RWPE1 (cell line): ENCODE measurements around the gene EMILIN2.

ENCODE experiments used
- CTCF ChIA-PET: fragments of 350-600 bp; sonication (Branson Sonifier 250); formaldehyde crosslinking; extraction: SDS; loops from one replicate; lab custom pipeline; 2021; lab: Yijun Ruan, JAX
- POLR2A ChIA-PET: fragments of 400-600 bp; formaldehyde crosslinking; extraction: SDS; loops from one replicate; lab custom pipeline; 2020; ENCODE audit warnings: antibody characterized with exemption; ENCODE audit not compliant: low non-redundant PET; lab: Yijun Ruan, JAX
- DNase-seq: peaks from one replicate; pipeline ENCODE4 v3.0.0; 2012; ENCODE audit warnings: low spot score
- H3K27ac ChIP-seq: fragments of 450-650 bp; 2 replicates; pipeline ENCODE4 v1.5.1; 2017
- CTCF ChIP-seq: fragments of 450-650 bp; conservative IDR thresholded peaks from 2 replicates; pipeline ENCODE4 v1.5.1; 2017; ENCODE audit warnings: low read depth, mild to moderate bottlenecking

The EMILIN2 gene

GRCh38 chr18:2918761-2919550 lies 72.2 kb downstream of the EMILIN2 start:
- POLR2A ChIA-PET = no interaction called here
- DNase-seq = no peak
- CTCF ChIA-PET = interaction anchor here (1.4 kb wide), 1 partner anchor 327 kb away, joined by 3 read pairs; no protein-coding TSS in a partner anchor
- no peak overlapping the region for H3K27ac ChIP-seq
- no peak for TF ChIP-seq CTCF

- H3K27ac ChIP-seq = no peak overlapping the region
- DNase-seq = no peak
- no peak for TF ChIP-seq CTCF
- ChIA-PET POLR2A (no interaction called here), CTCF (interaction anchor here (1.4 kb wide), 1 partner anchor 326 kb away, joined by 3 read pairs; no protein-coding TSS in a partner anchor)
Observed at GRCh38 chr18:2919600-2919999, 72.8 kb downstream of the EMILIN2 start.

GRCh38 chr18:2920027-2920426 lies 73.2 kb downstream of the EMILIN2 start:
- no peak overlapping the region for H3K27ac ChIP-seq
- ChIA-PET POLR2A (no interaction called here), CTCF (interaction anchor here (1.4 kb wide), 1 partner anchor 326 kb away, joined by 3 read pairs; no protein-coding TSS in a partner anchor)
- no peak for TF ChIP-seq CTCF
- DNase-seq = no peak

GRCh38 chr18:2920546-2921343 lies 73.9 kb downstream of the EMILIN2 start:
- CTCF ChIA-PET = interaction anchor here (1.4 kb wide), 1 partner anchor 325 kb away, joined by 3 read pairs; no protein-coding TSS in a partner anchor
- no peak for TF ChIP-seq CTCF
- no peak for DNase-seq
- POLR2A ChIA-PET = no interaction called here
- H3K27ac ChIP-seq = no peak overlapping the region

GRCh38 chr18:2921778-2922177 lies 75.0 kb downstream of the EMILIN2 start:
- H3K27ac ChIP-seq = no peak overlapping the region
- POLR2A ChIA-PET = no interaction called here
- DNase-seq = no peak
- CTCF ChIA-PET = no interaction called here
- TF ChIP-seq CTCF = no peak

GRCh38 chr18:2923464-2923863 lies 76.7 kb downstream of the EMILIN2 start:
- DNase-seq = no peak
- ChIA-PET CTCF (interaction anchor here (0.8 kb wide), 1 partner anchor 8 kb away, joined by 4 read pairs; no protein-coding TSS in a partner anchor), POLR2A (interaction anchor here (0.7 kb wide), 1 partner anchor 406 kb away, joined by 5 read pairs; no protein-coding TSS in a partner anchor)
- no peak overlapping the region for H3K27ac ChIP-seq
- TF ChIP-seq CTCF = no peak
